Measurements from ENCODE around the gene ZNF444.

ZNF444 gene

DNA sequence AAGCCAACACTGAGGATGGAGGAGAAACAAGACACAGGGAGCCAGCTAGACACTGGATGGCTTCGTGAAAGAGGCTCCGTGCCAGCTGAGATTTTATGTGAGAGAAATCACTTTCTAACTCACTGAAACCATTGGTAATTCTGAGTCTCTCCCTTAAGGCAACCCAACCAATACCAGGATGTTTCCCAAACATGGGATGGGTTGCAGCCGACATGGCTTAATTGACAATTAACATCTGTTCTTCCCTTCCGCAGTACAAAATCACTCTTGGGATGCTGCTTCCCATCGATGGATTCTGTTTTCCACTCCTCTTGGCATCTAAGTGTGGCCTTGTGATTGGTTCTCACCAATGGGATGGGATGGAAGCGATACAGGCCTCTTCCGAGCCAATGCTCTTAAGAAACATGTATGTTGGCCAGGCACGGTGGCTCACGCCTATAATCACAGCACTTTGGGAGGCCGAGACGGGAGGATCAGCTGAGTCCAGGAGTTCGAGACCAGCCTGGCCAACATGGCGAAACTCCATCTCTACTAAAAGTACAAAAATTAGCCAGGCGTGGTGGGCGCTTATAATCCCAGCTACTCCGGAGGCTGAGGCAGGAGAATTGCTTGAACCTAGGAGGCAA, 17.7 kb upstream of the ZNF444 start:
- no peak for DNase-seq

DNA sequence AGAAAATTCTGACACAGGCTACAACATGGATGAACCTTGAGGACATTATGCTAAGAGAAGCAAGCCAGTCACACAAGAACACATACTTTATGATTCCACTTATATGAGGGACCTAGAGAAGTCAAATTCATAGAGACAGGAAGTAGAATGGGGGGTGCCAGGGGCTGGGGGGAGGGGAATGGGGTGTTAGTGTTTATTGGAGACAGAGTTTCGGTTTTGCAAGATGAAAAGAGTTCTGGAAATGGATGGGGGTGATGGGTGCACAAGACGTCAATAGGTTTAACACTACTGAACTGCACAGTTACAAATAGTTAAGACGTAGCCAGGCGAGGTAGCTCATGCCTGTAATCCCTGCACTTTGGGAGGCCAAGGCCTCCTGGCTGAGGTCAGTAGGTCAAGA, 16.5 kb upstream of the ZNF444 start:
- DNase-seq: no peak

DNA sequence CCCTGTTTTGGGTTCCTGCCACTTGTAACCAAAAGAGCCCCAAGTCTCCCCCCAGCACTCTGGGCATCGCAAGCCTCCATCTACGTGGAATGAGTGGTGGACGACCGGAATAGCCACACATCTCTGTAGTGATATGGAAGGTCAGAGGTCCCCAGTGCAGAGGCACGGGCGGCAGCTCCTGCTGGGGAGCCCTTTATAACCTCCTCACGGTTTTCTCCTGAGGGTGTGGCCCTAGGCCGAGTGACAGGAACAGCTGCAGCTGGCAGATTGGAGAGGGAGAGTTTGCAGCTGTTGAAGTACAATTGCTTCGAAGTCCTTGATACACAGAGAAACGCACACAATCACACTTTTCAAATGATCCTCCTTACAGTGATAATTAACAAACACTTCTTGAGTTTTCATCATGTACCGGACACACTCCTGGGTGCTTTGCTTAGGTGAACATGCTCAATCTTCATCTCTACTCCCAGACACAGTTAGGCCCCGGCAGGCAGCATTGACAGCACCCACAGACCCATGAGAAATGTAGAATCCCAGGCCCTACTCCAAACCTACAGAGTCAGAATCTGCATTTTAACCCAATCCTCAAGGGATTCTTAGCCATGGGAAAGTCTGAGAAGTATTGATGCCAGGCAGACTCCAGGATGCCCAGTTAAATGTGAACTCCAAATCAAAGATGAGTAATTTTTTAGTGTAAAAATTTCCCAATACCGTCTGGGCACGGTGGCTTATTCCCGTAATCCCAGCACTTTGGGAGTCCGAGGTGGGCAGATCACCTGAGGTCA, 15.1 kb upstream of the ZNF444 start:
- no peak for DNase-seq

DNA sequence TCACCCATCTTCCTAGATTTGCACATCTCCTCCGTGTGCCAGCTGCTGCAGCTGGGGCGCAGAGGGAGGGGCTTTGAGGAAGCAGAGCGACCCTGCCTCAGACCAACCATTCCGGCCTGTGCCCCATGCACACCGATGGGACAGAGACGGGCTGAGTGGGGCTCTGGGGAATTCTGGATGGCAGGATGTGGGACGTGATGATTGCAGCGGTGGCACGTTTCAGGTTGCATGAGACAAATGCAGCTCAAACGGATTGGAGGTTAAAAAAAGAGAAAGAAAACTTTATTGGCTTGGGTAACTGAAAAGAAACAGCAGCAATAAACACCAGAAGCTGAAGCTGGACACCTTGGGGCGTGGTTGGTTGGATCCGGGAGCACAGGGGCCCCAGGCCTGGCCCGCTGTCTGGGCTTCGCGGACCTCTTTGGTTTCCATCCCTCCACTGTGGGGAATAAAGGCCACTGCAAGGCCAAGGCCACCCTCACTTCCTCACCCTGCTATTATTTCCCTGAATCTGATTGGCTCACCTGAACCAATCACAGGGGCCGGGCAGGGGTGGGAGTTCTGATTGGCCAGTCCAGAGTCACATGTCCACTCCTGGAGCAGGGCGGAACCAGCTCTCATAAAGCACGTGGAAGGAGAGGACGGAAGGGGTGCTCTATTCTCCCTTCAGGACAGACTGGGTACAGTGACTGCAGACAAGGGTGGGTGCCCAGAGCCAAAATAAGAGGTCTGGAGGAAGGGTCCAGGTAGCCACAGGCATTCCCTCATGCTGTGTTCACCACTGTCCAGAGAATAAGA, 13.9 kb upstream of the ZNF444 start:
- no peak for DNase-seq

DNA sequence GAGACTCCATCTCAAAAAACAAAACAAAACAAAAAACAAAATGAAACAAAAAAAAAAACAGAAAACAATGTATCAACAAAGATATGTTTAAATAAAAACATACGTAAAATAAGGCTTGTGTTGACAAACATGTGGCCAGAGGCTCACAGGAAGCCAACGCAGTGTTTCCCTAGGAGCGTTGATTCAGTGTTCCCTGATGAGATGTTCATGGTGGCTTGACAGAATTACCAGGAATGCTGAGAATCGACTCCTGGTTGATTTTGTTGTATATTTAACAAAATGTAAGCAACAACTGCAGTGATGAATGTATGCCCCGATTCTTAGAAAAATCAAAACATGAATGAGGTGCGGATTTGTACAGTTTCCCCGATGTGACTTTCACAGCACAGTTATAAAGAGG, 11.1 kb upstream of the ZNF444 start:
- no peak for DNase-seq

DNA sequence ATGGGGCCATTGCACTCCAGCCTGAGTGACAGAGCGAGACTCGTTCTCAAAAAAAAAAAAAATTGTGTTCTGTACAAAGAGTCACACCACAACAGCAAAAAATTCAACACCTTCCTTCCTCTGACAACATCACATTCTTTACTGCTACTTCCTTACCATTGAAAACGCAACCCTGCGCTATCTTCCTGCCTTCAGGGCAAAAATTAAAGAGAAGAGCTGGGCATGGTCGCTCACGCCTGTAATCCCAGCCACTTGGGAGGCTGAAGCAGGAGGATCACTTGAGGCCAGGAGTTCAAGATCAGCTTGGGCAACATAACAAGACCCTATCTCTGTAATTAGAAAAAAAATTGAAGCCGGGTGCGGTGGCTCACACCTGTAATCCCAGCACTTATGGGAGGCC, 9.4 kb upstream of the ZNF444 start:
- DNase-seq: no peak

DNA sequence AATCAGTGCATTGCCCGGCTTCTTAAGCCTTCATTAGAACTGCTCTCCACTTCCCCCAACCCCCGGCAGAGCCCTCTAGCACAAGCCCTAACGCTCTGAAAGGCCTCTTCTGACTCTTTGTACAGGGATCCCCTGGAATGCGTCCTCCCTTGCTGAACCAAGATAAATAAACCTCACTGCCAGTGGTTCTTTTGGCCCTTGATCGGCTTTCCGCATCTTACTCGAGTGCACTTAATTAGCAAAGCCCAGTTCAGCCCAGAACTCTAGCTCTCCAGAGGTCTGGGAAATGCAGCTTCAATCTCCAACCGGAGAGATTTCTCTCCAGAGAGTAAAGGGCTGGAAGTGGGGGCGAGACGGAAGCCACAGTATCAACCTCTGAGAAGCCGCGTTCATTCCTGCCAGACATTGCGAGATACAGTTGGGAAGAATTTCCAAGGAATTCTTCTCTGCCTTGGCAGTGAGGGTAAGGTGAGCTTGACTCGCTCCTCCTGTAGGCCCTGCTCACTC, 8.7 kb upstream of the ZNF444 start:
- no peak for DNase-seq

DNA sequence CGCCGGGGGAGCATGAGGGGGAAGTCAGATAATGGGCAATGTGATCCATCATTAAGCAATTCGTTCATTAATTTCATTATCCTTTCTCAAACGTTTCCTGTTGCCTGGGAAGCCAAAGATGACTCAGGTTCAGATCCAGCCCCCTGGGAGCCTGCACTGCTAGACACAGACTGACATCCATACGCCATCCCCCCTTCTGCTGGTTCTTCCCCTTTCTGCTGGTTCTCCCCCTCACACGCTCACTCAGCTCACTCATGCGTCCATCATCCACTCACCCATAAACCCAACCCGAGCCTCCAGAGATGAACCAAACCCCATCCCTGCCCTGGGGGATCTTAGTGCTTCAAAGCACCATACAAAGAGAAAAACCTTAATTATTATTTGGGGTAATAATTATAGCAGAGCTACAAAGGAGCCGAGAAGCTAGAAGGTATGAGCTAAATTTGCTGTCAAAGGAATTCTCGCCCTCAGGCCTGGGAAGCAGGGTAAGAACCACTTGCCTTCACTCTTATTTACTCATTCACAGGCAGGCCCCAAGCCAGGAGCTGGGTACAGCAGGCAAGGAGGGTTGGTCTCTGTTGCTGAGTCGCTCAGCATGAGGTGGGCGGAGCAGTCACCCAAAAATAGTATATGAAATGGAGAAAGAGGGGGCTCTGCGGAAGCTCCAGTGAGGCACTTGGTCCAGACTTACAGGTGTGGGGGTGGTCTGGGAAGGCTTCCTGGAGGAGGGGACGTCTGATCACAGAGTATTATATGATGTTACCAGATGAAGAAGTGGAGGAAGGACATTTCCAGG, 7.0 kb upstream of the ZNF444 start:
- DNase-seq: no peak

DNA sequence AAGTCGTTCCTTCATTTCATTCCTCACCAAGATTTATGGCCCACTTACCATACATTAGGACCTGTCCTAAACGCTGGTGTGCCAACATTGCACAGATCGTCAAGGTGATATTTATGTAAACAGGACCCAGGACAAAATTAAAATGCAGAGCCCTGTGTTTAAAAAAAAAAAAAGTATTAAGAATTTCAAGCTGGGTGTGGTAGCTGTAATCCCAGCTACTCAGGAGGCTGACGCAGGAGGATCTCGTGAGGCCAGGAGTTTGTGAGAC, 6.5 kb upstream of the ZNF444 start:
- no peak for DNase-seq

DNA sequence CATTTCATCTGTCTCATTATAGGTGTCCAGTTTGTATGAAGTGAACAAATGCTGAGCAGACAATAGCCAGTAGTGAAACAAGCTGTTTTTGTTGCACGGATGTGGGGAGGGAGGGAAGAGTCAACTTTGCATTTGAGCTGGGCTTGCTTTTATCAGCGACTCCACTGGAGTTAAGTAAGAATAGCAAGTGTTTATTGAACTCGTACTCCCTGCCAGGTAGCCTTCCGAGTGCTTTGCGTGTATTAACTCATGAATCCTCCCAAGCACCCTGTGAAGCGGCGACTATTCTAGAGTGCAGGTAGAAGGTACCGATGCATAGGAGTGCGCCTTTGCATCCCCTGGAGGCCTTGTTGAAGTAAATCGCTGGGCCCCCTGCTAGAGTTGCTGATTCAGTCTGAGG, 4.7 kb upstream of the ZNF444 start:
- no peak for DNase-seq

DNA sequence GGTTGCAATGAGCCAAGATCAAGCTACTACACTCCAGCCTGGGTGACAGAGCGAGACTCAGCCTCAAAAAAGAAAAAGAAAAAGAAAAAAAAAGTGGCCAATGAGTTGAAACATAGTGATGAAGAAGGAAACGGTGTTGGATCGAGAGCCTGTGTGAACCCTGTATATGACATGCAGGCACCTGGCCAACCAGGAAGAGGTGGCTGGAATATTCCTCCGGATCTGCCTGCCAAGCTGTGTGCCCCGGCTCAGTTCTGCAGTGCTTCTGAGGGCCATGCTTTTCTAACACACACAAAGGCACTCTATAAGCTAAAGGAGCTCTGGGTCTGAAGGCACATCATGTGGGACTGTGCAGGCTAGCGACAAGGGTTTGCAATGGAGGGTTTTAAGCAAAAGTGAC, 3.7 kb upstream of the ZNF444 start:
- DNase-seq: no peak

DNA sequence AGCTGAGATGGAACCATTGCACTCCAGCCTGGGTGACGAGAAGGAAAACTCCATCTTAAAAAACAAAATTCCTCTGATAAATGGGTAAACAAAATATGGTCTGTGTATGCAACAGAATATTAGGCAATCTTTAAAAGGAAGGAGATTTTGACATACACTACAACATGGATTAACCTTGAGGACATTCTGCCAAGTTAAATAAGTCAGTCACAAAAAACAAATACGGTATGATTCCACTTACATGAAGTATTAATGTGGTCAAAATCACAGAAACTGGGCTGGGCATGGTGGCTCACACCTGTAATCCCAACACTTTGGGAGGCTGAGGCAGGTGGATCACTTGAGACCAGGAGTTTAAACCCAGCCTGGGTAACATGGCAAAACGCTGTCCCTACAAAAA, 3.0 kb upstream of the ZNF444 start:
- DNase-seq: no peak

DNA sequence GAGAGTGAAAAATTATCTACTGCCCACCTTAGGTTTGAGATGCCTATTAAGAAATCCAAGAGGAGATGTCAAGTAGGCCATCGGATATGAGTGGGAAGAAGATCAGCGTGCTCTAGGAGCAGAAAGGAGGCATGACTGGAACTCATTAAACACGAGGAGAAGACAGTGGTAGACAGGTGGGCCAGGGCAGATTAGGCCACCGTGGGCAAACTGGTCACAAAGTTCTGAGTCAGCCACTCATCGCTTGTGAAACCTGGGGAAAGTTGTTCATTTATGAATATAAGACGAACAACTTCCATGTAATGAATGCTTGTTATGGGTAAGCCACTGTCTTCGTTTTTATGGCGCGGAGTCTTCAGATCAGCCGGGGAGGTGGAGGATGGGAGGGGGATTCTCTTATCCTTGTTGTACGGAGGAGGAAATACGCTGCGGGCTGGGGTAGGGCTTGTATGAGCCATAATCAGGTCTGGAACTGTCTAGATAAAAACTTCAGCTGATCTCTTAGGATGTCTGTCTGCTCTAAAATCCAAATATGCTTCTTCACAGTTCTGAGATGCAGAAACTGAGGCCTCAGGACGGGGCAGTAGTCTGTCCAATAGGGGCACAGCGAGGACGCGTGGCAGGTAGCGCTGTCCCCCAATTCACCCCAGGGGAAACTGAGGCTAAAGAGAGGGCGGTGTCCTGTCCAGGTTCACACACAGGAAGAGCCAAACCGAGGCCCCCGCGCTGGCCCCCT, 1.1 kb upstream of the ZNF444 start:
- no peak for DNase-seq

DNA sequence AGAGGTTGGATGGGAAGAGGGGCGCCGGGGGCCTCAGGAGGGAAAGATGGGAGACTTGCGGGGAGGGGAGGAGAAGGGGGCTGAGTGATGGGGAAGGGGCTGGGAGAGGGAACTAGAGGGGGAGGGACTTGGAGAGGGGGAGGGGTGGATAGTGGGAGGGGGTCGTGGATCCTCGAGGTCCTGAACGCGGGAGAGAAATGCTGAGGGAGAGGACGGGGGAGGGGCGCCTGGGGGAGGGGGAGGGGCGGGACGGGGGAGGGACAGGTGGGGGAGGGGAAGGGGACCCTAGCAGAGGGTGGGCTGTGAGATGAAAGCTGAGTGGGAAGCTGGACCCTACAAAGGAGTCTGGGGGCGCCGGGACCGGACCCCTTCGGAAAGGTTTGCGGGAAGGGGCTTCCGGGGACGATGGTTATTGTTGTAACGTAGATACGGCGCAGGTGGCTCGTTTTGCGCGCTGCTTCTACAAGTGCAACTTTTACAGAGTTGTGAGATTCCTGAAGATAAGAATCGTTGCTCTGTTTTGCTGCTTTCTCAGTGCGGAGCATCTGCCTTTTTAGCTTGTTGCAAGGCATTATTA, 418 bp downstream of the ZNF444 start:
- no peak for DNase-seq

DNA sequence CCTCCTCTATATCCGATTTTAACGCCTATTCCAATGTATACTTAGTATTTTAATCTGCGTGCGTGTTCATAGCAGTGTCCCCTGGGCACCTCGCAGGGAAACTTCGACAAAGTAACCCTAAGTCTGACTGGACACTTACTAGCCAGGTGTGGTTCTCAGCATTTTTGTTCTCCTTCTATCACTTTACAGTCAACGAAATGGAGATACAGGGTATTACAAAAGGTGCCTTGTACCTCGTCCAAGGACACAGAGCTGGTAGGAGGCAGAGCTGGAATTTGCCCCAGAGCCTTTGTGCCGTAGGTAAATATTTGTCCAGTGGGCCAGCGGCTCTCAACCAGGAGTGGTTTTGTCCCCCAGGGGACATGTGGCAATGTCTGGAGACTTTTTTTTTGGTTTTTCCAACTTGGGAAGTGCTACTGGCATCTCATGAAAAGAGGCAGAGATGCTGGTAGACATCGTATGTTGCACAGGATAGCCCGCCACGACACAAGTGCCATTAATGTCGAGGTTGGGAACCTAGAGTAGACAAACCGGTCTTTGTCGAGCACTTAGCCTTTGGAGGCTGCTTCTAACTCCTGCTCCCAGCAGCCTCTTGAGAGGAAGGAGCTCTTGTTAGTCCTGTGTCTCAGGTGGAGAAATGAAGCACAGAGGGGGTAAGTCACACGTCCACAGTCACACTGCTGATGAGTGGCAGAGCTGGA, 1.1 kb downstream of the ZNF444 start:
- no peak for DNase-seq

DNA sequence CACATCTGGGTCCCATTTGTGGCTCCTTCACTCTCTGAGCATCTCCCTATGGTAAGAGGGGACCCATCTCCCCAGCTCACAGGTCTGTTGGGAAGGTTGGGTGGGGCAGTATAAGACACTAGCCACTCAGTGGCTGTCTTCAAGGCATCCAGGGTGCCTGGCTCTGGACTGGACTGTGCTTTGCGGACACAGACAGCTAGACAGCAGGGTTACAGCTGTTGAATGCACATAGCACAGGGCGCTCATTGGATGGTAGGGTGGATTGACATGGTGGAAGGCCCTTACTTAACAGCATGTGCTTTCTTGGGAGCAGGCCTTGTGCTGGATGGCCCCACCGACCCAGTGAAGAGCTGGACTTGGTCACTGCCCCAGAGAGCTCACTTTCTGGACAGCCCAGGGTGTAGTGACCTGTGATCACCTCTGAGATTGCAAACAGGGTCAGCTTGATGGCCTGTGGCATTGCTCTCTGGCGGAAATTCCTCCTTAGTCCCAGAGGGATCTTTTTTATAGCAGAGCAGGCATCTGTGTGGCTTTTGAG, 1.9 kb downstream of the ZNF444 start:
- DNase-seq: no peak

DNA sequence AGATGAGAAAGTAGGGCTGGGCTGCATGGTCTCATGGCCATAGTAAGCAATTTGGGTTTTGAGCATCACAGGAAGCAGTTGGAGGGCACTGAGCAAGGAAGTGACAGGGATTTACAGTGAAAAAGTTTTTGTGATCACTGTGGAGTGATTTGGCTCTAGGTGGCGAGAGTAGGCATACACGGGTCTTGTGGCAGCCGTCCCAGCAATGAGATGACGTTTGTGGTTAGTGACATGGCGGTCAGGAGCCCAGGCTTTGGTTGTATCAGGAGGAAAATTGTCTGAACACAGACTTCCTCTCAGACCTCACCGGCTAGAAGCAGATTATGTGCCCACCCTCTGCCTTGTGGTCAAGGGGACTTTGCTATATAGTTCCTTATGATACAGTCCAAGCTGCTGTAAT, 3.3 kb downstream of the ZNF444 start:
- DNase-seq: no peak

DNA sequence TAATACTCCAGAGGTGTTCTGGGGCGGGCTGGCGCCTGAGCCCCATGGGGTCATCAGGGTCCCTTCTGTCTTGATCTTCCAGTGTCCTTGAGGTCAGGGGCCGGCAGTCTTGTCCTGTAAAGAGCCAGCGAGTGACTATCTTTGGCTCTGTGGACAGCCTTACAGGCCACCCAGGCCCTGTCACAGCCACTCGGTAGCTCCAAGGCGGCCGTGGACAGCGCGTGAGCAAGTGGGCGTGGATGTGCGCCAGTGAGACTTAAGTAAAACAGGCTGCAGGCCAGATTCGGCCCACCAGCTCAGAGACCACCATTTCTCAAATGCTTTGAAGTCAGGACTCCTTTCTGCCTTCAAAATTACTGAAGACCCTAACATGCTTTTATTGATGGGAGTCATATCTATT, 3.7 kb downstream of the ZNF444 start:
- DNase-seq: no peak

DNA sequence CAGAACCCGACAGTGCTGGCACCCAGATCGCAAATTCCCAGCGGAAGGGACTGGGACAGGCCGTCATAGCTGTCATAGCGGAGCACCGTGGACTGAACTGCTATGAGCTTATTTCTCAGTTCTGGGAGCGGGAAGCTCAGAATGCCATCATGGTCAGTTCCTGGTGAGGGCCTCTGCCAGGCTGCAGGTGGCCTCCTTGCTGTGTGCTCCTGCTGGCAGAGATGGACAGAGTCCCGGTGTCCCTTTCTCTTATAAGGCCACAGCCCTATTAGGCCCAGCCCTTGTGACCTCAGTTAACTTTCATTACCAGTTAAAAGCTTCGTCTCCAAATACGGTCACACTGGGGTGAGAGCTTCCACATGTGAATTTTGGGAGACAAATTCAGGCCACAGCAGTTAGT, 4.6 kb downstream of the ZNF444 start:
- DNase-seq: no peak

DNA sequence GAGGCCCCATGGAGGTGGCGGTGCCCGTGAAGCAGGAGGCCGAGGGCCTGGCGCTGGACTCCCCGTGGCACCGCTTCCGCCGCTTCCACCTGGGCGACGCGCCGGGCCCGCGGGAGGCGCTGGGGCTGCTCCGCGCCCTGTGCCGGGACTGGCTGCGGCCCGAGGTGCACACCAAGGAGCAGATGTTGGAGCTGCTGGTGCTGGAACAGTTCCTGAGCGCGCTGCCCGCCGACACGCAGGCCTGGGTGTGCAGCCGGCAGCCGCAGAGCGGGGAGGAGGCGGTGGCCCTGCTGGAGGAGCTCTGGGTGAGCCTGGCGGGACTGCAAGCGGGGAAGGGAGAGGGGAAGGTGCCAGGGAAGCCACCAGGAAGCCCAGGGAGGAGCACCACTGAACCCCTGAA, 5.8 kb downstream of the ZNF444 start:
- DNase-seq: no peak

DNA sequence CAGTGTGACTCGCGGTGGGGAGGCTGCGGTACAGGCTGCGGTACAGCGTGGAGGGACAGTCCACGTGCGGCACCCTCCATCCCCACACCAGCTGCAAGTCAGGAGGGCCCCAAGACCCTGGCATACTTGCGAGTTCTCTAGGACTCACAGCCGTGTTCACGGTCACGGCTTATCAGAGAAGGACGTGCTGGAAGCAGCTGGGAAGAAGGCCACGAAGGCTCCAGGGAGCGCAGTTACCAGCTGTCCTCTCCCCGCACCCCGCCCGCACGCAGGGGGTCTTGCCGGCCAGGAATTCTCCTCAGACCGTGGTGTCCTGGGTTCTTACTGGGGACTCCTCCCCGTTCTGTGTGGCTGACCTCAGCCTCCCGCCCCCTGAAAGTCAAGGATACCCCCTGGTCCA, 6.2 kb downstream of the ZNF444 start:
- no peak for DNase-seq

Data from cortex of kidney (tissue), 1 donor.